NCI-H128 (cell line): Measurements from ENCODE around the gene PPY.
"Not testable (repeated sequence)": the region's sequence is repeated elsewhere in the genome, so short reads cannot be mapped to it uniquely, and the experiment has no call there.

Experiments used
- DNase-seq: peaks from one replicate; lab custom pipeline; 2025; ENCODE audit not compliant: unreplicated experiment; lab: John Stamatoyannopoulos, UW

Gene PPY

DNA sequence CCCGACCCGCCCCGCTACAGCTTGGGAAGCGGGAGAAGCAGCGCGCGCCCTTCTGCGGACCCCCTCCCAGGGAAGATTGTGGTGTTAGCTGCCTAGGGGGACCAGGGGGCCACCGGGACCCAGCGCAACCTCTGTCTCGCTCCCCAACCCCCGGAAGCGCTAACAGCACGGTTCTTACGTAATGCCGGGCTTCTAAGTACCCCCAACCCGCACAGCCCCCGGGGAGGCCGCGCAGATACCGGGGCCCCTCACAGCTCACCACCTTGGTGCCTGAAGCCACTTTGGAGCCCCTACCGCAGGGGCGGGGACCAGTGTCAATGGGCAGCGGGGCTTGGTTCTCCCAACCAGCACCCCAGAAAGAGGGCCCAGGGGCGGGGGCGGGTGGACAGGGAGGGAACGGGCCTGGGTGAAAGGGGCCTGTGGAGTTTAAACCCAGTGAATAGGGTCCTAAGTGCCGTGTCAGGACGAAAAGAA lies 35.3 kb downstream of the PPY start:
- no peak for DNase-seq

- no peak for DNase-seq
Measured at GRCh38 chr17:43905985-43906852, 36.1 kb downstream of the PPY start.

- no peak for DNase-seq
Measured at GRCh38 chr17:43905400-43905984, 36.8 kb downstream of the PPY start.

- DNase-seq = no peak
Measured at GRCh38 chr17:43901861-43902589, 40.3 kb downstream of the PPY start.

DNA sequence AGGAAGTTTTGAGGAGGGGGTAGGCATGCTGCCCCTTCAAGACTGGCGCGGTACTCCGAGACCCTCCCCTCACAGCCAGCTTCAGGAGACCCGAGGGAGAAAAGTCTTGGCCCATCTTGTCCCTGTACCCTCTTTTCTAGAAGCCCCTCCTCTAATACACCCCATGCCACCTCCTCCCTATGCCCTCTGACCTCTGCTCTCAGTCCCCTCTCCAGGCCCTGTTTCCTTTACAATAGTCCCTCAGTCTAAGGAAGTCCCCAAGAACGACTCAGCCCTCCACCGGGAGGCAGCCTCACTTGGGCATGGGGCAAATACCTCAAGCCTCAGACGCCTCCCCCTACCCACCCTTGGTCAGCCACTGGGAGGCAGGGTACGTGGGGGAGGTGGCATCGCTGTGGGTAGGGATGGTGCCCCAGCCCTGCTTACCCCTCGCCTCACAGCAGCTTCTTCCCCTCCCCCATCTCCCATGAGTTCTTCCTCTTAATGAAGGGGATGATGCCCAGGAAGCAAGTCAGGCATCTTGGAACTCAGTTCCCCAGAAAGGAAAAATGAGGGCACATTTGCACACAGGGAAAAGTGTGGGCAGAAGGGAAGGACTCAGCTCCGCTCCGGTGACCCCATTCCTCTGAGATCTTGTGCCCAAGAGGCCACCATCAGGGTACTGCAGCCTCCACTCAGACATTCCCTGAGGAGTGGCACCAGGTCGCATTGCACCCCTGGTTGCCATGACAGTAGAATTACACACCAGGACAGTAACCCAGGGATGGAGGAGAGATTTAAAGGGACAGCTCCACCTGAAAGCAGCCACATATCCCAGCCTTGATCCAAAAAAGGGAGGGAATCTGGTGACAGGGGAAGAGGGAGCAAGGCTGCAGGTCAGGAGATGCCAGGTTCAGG lies 41.2 kb downstream of the PPY start:
- no peak for DNase-seq

DNA sequence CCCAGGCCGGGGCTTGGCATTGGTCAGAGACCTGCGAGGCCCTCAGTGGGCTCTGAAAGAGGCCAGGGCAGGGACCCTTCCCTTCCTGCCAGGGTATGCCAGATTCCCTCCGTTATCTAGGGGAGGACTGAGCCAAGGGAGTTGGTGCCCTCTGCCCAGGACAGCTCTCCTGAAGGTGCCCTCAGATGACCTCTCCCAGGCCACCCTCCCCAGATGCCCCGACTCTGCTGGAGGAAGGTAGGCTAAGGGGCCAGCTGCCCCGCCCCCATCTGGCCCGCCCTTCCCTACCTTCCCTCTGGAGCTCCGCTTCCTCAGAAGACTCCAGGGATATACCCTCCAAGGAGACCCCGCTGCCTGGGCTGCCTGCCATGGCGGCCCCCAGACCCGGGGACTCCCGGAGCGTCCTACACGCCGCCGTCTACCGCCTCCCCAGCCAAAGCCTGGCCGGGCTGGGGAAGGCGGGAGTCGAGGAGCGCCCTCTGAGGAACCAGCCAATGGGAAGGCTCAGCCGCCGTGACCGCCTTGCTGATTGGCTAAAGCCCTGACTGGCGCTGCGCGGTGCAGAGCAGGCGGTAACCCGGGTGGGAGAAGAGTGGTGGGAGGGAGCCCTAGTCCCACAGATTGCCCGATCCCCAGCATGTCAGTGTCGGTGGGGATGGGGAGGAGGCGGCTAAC lies 42.0 kb downstream of the PPY start:
- peak; percentile 64 for DNase-seq

DNA sequence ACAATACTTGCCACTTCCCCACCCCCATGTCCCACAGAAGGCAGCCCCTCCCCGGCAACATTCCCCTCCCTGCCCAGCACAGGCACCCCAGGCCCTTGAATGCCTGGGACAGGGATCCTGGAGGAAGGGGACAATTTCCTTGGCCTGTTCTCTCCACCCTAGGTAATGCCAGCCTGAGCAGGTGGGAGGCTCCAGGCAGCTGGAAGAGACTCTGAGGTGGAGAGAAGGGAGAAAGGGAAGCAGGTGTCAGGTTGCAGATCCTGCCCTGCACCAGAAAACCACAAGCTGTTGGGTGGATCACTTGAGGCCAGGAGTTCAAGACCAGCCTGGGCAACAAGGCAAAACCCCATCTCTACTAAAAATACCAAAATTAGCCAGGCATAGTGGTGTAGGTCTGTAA lies 43.8 kb downstream of the PPY start:
- no peak for DNase-seq

DNA sequence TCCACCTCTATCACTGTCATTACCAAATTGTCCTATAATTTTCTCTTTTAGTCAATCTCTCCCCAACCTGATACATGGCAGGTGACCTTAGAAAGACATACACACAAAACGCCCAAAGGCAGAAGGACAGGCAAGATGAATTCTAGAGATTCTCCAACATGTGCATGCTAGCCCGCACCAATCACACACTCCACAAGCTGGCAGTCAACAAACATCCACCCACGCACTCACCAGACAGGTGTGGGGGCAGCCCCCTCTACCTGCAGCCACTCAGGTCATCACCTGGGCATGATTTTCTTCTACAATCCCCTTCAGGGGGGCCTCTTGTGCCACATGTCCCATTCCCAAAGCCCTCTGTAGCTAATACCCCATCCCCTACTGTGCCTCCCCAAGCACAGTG lies 44.4 kb downstream of the PPY start:
- DNase-seq = no peak

- DNase-seq = not testable (repeated sequence)
Measured at GRCh38 chr17:43894494-43894893, 47.8 kb downstream of the PPY start.

- DNase-seq = no peak
Measured at GRCh38 chr17:43892647-43892952, 49.7 kb downstream of the PPY start.

DNA sequence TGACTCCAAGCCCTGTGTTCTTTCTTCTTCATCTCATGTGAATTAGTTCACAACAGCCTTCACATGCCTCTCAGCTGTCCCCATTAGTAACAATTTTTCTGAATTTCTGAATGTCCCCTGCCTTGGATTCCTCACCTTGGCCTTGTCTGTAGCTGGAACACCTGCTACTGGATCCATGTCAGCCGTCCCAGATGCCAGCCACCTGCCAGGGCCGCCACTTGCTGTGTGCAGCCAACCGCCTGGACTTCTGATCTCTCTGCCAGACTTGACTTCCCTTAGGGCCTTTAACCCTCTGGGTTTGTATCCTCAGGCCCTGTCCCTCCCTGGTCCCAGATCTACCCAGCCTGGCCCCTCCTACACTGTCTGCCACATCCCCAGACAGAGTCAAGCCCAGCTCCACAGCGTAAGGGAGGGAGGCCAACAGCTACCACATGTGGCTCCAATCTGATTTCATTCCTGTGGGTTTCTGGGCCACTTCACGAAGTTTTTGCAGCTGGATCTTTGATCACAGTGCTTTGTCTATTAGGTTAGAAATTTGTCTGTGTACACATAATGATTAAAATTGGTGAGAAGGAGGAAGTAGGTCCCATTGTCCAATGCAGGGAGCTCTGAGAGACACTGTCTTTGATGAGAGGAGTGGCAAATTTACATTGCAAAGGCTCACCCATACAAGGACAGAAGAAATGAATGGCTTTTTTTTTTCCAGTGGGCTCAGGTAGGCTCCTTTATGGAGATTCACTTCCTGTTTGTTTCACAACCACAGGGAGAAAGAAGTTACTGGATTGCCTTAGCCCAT lies 50.2 kb downstream of the PPY start:
- no peak for DNase-seq
